Activated CD8-positive, alpha-beta memory T cell treated with anti-CD3 and anti-CD28 coated beads for 4 hours (primary cell): Measurements from ENCODE around the gene GPSM1.
"Not testable (repeated sequence)": the region's sequence is repeated elsewhere in the genome, so short reads cannot be mapped to it uniquely, and the experiment has no call there.

ENCODE experiments used
- DNase-seq, 2 donors: peaks; one replicate each; pipeline ENCODE4 v3.0.0-alpha.2; 2020; ENCODE audit warnings: low read depth in 2 of 2

Gene GPSM1

GRCh38 chr9:136344544-136345280 is 17.4 kb downstream of the GPSM1 start:
- no peak for DNase-seq

- DNase-seq = no peak
Observed at GRCh38 chr9:136345281-136346156, 18.2 kb downstream of the GPSM1 start.

GRCh38 chr9:136346157-136346481 is 18.8 kb downstream of the GPSM1 start:
- DNase-seq = no peak

GRCh38 chr9:136346927-136347465 is 19.7 kb downstream of the GPSM1 start:
- no peak for DNase-seq

GRCh38 chr9:136347472-136348256 is 20.3 kb downstream of the GPSM1 start:
- no peak for DNase-seq

- no peak for DNase-seq
Observed at GRCh38 chr9:136348691-136349090, 21.4 kb downstream of the GPSM1 start.

- no peak for DNase-seq
Observed at GRCh38 chr9:136349546-136349945, 22.2 kb downstream of the GPSM1 start.

- DNase-seq = no peak
Observed at GRCh38 chr9:136351252-136351800, 24.0 kb downstream of the GPSM1 start.

GRCh38 chr9:136351868-136352267 is 24.5 kb downstream of the GPSM1 start:
- DNase-seq = not testable (repeated sequence)

GRCh38 chr9:136352682-136353081 is 25.3 kb downstream of the GPSM1 start:
- DNase-seq = no peak

- DNase-seq = no peak
Observed at GRCh38 chr9:136353088-136353487, 25.7 kb downstream of the GPSM1 start.

GRCh38 chr9:136353757-136354488 is 26.6 kb downstream of the GPSM1 start:
- no peak for DNase-seq

GRCh38 chr9:136354592-136355085 is 27.3 kb downstream of the GPSM1 start:
- DNase-seq = no peak

- no peak for DNase-seq
Observed at GRCh38 chr9:136355616-136356557, 28.5 kb downstream of the GPSM1 start.

GRCh38 chr9:136357202-136357725 is 29.9 kb downstream of the GPSM1 start:
- no peak for DNase-seq

- no peak for DNase-seq
Observed at GRCh38 chr9:136358016-136358415, 30.7 kb downstream of the GPSM1 start.

- DNase-seq = no peak
Observed at GRCh38 chr9:136358888-136359287, 31.5 kb downstream of the GPSM1 start.

GRCh38 chr9:136359774-136360718 is 32.7 kb downstream of the GPSM1 start:
- DNase-seq = no peak
